CD4-positive, alpha-beta T cell (primary cell): Measurements from ENCODE around the gene PTPN7. TPM values are rescaled to one million over a fixed set of nuclear protein-coding genes. Genes with fewer than 3 reads are reported as not detected.

Experiments
- ATAC-seq: fragments of 200-7000 bp; cut with Tn5 transposase; one replicate; pipeline ENCODE4 v1.10.0; 2022; ENCODE audit warnings: mild to moderate bottlenecking; ENCODE audit not compliant: poor library complexity
- CTCF ChIA-PET: fragments of 350-600 bp; sonication (Branson Sonifier 250); formaldehyde crosslinking; loops from one replicate; lab custom pipeline; 2021; ENCODE audit warnings: antibody characterized with exemption, inconsistent platforms; lab: Charles Lee
- POLR2A ChIA-PET: fragments of 350-600 bp; sonication (Branson Sonifier 250); formaldehyde crosslinking; loops from one replicate; lab custom pipeline; 2021; ENCODE audit warnings: antibody characterized with exemption, inconsistent platforms; lab: Charles Lee
- DNase-seq, 14 experiments: peaks; one replicate each; pipeline ENCODE4 v3.0.0-alpha.2; 2013 to 2020; ENCODE audit warnings: mixed read lengths in 2 of 14
- H3K27ac ChIP-seq, 2 donors: one replicate each; pipeline versions ENCODE4 v1.5.1 to v1.7.0; 2013; ENCODE audit warnings: low read length in 2 of 2, low read depth in 1 of 2, mild to moderate bottlenecking in 1 of 2
- H3K27me3 ChIP-seq, 2 experiments: 1 replicate in 1 of 2; 2 replicates in 1 of 2; pipeline versions ENCODE4 v1.6.1 to v1.7.0; 2013; ENCODE audit warnings: low read length in 2 of 2, control low read depth in 1 of 2, mild to moderate bottlenecking in 1 of 2, moderate library complexity in 1 of 2; ENCODE audit not compliant: insufficient read depth in 2 of 2, control insufficient read depth in 1 of 2
- H3K36me3 ChIP-seq: one replicate; pipeline ENCODE4 v1.6.1; 2013; ENCODE audit warnings: low read length, control low read depth; ENCODE audit not compliant: insufficient read depth
- H3K4me1 ChIP-seq: one replicate; pipeline ENCODE4 v1.6.1; 2013; ENCODE audit warnings: low read length, control low read depth; ENCODE audit not compliant: insufficient read depth
- H3K4me3 ChIP-seq: one replicate; pipeline ENCODE4 v1.5.1; 2013; ENCODE audit warnings: mild to moderate bottlenecking, low read length, moderate library complexity
- H3K9me3 ChIP-seq, 2 experiments: 1 replicate in 1 of 2; 2 replicates in 1 of 2; pipeline versions ENCODE4 v1.6.1 to v1.7.0; 2013; ENCODE audit warnings: low read length in 2 of 2, mild to moderate bottlenecking in 2 of 2, control low read depth in 1 of 2, moderate library complexity in 1 of 2; ENCODE audit not compliant: control insufficient read depth in 1 of 2, insufficient read depth in 1 of 2
- H3K27ac Mint-ChIP-seq: one replicate; pipeline ENCODE4 v1.8.0; 2020; ENCODE audit warnings: mixed read lengths
- H3K27me3 Mint-ChIP-seq: one replicate; pipeline ENCODE4 v1.8.0; 2021; ENCODE audit warnings: mixed read lengths
- H3K36me3 Mint-ChIP-seq: one replicate; pipeline ENCODE4 v1.8.0; 2021; ENCODE audit warnings: low read depth, mixed read lengths
- H3K4me1 Mint-ChIP-seq: one replicate; pipeline ENCODE4 v1.8.0; 2021; ENCODE audit warnings: low read depth, mixed read lengths
- H3K4me3 Mint-ChIP-seq: one replicate; pipeline ENCODE4 v1.8.0; 2020; ENCODE audit warnings: mild to moderate bottlenecking, mixed read lengths
- H3K9me3 Mint-ChIP-seq: one replicate; pipeline ENCODE4 v1.8.0; 2020; ENCODE audit warnings: mixed read lengths
- CTCF ChIP-seq: fragments of 200-600 bp; IDR thresholded peaks from one replicate; pipeline ENCODE4 v1.8.0; 2022; ENCODE audit warnings: antibody characterized with exemption, mild to moderate bottlenecking
- intact Hi-C, 2 experiments: fragments of 100-400 bp; cut with DNase I in 1 of 2; cut with micrococcal nuclease in 1 of 2; formaldehyde crosslinking; loops; one replicate each; pipeline versions ENCODE4 v1.15.1 to v1.9.0; 2023 to 2025; cut with DNase I, micrococcal nuclease
- total RNA-seq, 174 experiments: library from RNA in 2 of 174; stranded (reverse) in 2 of 174; gene quantifications; one replicate each; pipeline ENCODE4 v1.2.3 and lab custom pipeline; 2021 to 2026

Gene PTPN7
- total RNA-seq, 2 experiments from 2014 or later: 144 to 145 TPM

GRCh38 chr1:202145068-202145743, 15.2 kb downstream of the PTPN7 start:
- peaks cover 40% of the 10 kb centered on the region for H3K4me1 ChIP-seq
- Mint-ChIP-seq H3K4me1 (peaks cover 45% of the 10 kb centered on the region), H3K36me3 (peaks cover 42% of the 10 kb centered on the region), H3K9me3 (no peaks in the 10 kb centered on the region), H3K27me3 (no peaks in the 10 kb centered on the region), H3K27ac (peak overlapping the region; percentile 94), H3K4me3 (peak overlapping the region; percentile 97)
- ATAC-seq: peak; percentile 8
- H3K4me3 ChIP-seq: peak overlapping the region; percentile 89
- peaks cover 48% of the 10 kb centered on the region for H3K36me3 ChIP-seq
- POLR2A ChIA-PET: interaction anchor here (6.4 kb wide), 1 partner anchor 16 kb away, joined by 66 read pairs; the partner anchor contains the start of gene PTPN7
- peak in 4 of 14 experiments; percentile 14 to 59 (median 30) for DNase-seq
- H3K27ac ChIP-seq: peak overlapping the region in 1 of 2 donors; percentile 44
- TF ChIP-seq CTCF: no peak
- H3K9me3 ChIP-seq: no peaks in the 10 kb centered on the region
- CTCF ChIA-PET: interaction anchor here (2.2 to 4.0 kb wide), 2 partner anchors 10 to 15 kb away, joined by 8 to 15 read pairs; partner anchors contain the start of gene PTPN7
- intact Hi-C loops: loop anchor here in 1 of 2 experiments (5.0 to 10.0 kb wide), 3 partner anchors 318 to 990 kb away; partner anchors contain the start of genes IPO9, RABIF and TMEM9
- H3K27me3 ChIP-seq: no peaks in the 10 kb centered on the region

GRCh38 chr1:202144402-202145067, 15.9 kb downstream of the PTPN7 start, which contains the start of gene ARL8A:
TSS of gene ARL8A (minus strand) at chr1:202144737. CDS start at chr1:202144572, 165 bp downstream.
- Histone ChIP-seq H3K27ac (peak within 1 kb of the TSS; percentile 69 to 71), H3K9me3 (no peaks in the 10 kb centered on the region), H3K27me3 (no peaks in the 10 kb centered on the region), H3K4me3 (peak within 1 kb of the TSS; percentile 89), H3K4me1 (peaks cover 40% of the 10 kb centered on the region), H3K36me3 (peaks cover 42% of the 10 kb centered on the region)
- Mint-ChIP-seq H3K27ac (peak within 1 kb of the TSS; percentile 94), H3K27me3 (no peaks in the 10 kb centered on the region), H3K4me3 (peak within 1 kb of the TSS; percentile 97), H3K36me3 (peaks cover 35% of the 10 kb centered on the region), H3K9me3 (no peaks in the 10 kb centered on the region), H3K4me1 (peaks cover 45% of the 10 kb centered on the region)
- DNase-seq (peak; percentile 35 to 83 (median 65)), ATAC-seq (peak; percentile 75)
- intact Hi-C loops: loop anchor here in 1 of 2 experiments (5.0 to 10.0 kb wide), 3 partner anchors 317 to 990 kb away; partner anchors contain the start of genes IPO9, RABIF and TMEM9
- CTCF ChIA-PET: interaction anchor here (1.6 to 4.0 kb wide), 3 partner anchors 9 to 16 kb away, joined by 5 to 15 read pairs (median 8); partner anchors contain the start of gene PTPN7
- no peak for TF ChIP-seq CTCF
- POLR2A ChIA-PET: interaction anchor here (0.6 to 6.4 kb wide), 4 partner anchors 9 to 17 kb away, joined by 3 to 66 read pairs (median 3); partner anchors contain the start of gene PTPN7

- peak overlapping the region; percentile 89 for H3K4me3 ChIP-seq
- Mint-ChIP-seq H3K36me3 (peaks cover 32% of the 10 kb centered on the region), H3K27me3 (no peaks in the 10 kb centered on the region), H3K27ac (peak overlapping the region; percentile 84), H3K4me1 (peaks cover 46% of the 10 kb centered on the region), H3K9me3 (no peaks in the 10 kb centered on the region), H3K4me3 (peak overlapping the region; percentile 96)
- TF ChIP-seq CTCF: no peak
- intact Hi-C loops: loop anchor here in 1 of 2 experiments (10.0 kb wide), 2 partner anchors 741 to 989 kb away; partner anchors contain the start of genes RABIF and TMEM9
- DNase-seq (peak in 5 of 14 experiments; percentile 11 to 57 (median 39)), ATAC-seq (peak; percentile 50)
- POLR2A ChIA-PET: interaction anchor here (0.6 to 6.4 kb wide), 6 partner anchors 9 to 189 kb away, joined by 3 to 66 read pairs (median 4); partner anchors contain the start of genes PTPN7 and TIMM17A
- H3K36me3 ChIP-seq: peaks cover 38% of the 10 kb centered on the region
- peak overlapping the region; percentile 69 to 71 for H3K27ac ChIP-seq
- H3K27me3 ChIP-seq: no peaks in the 10 kb centered on the region
- no peaks in the 10 kb centered on the region for H3K9me3 ChIP-seq
- CTCF ChIA-PET: interaction anchor here (1.6 to 4.0 kb wide), 3 partner anchors 9 to 17 kb away, joined by 5 to 15 read pairs (median 8); partner anchors contain the start of gene PTPN7
- H3K4me1 ChIP-seq: peaks cover 40% of the 10 kb centered on the region
Measured at GRCh38 chr1:202143768-202144401, 16.5 kb downstream of the PTPN7 start.
